WTC11 (cell line): ENCODE data around the gene KYNU. TPM values are rescaled to one million over a fixed set of nuclear protein-coding genes. Genes with fewer than 3 reads are reported as not detected.

Experiments used
- ATAC-seq: fragments of 200-7000 bp; cut with Tn5 transposase; 2 replicates; pipeline ENCODE4 v1.10.0; 2021; ENCODE audit warnings: mild to moderate bottlenecking, moderate library complexity
- CTCF ChIA-PET: fragments of 300-600 bp; sonication (Branson Sonifier 250); formaldehyde crosslinking; loops from one replicate; lab custom pipeline; 2021; ENCODE audit warnings: antibody characterized with exemption; lab: Charles Lee
- POLR2A ChIA-PET: fragments of 350-600 bp; sonication (Branson Sonifier 250); formaldehyde crosslinking; loops from one replicate; lab custom pipeline; 2021; ENCODE audit warnings: antibody characterized with exemption; lab: Charles Lee
- DNase-seq: peaks from one replicate; pipeline ENCODE4 v3.0.0; 2021; ENCODE audit warnings: low spot score
- H3K27ac Mint-ChIP-seq: 2 replicates; pipeline ENCODE4 v1.8.0; 2021; ENCODE audit warnings: mixed read lengths
- H3K27me3 Mint-ChIP-seq: 2 replicates; pipeline ENCODE4 v1.8.0; 2021; ENCODE audit warnings: low read depth, mild to moderate bottlenecking, moderate library complexity, mixed read lengths
- H3K36me3 Mint-ChIP-seq: 2 replicates; pipeline ENCODE4 v1.8.0; 2021; ENCODE audit warnings: mixed read lengths
- H3K4me1 Mint-ChIP-seq: 2 replicates; pipeline ENCODE4 v1.8.0; 2022; ENCODE audit warnings: mixed read lengths
- H3K4me3 Mint-ChIP-seq: 2 replicates; pipeline ENCODE4 v1.8.0; 2021; ENCODE audit warnings: mild to moderate bottlenecking, moderate library complexity, mixed read lengths
- H3K9me3 Mint-ChIP-seq: 2 replicates; pipeline ENCODE4 v1.8.0; 2021; ENCODE audit warnings: mixed read lengths
- ATF1 ChIP-seq: sonication (generic); formaldehyde crosslinking; IDR thresholded peaks from 2 replicates; pipeline ENCODE4 v1.8.1; 2023; ENCODE audit warnings: mild to moderate bottlenecking, moderate library complexity, missing genetic modification reagents
- CREB1 ChIP-seq: sonication (generic); formaldehyde crosslinking; IDR thresholded peaks from 2 replicates; pipeline ENCODE4 v1.8.0; 2023; ENCODE audit warnings: mild to moderate bottlenecking, missing genetic modification reagents
- EMX1 ChIP-seq: fragments of 250-450 bp; sonication (Bioruptor Pico); IDR thresholded peaks from 2 replicates; pipeline ENCODE4 v1.8.0; 2021; ENCODE audit warnings: mild to moderate bottlenecking
- GABPB1 ChIP-seq: sonication (generic); formaldehyde crosslinking; IDR thresholded peaks from 2 replicates; pipeline ENCODE4 v1.8.1; 2023; ENCODE audit warnings: mild to moderate bottlenecking, missing genetic modification reagents
- MXD4 ChIP-seq: fragments of 250-450 bp; sonication (Bioruptor Pico); IDR thresholded peaks from 2 replicates; pipeline ENCODE4 v1.8.0; 2021; ENCODE audit warnings: mild to moderate bottlenecking, moderate library complexity, borderline replicate concordance
- TCF7 ChIP-seq: sonication (generic); formaldehyde crosslinking; IDR thresholded peaks from 2 replicates; pipeline ENCODE4 v1.8.0; 2022; ENCODE audit warnings: mild to moderate bottlenecking, low read depth, missing genetic modification reagents, moderate library complexity
- TEAD4 ChIP-seq: sonication (generic); formaldehyde crosslinking; IDR thresholded peaks from 2 replicates; pipeline ENCODE4 v1.8.0; 2022; ENCODE audit warnings: mild to moderate bottlenecking, missing genetic modification reagents
- ZNF219 ChIP-seq: sonication (generic); formaldehyde crosslinking; IDR thresholded peaks from 2 replicates; pipeline ENCODE4 v1.8.0; 2023; ENCODE audit warnings: missing genetic modification reagents, mild to moderate bottlenecking, borderline replicate concordance
- ZNF317 ChIP-seq: sonication (generic); formaldehyde crosslinking; IDR thresholded peaks from 2 replicates; pipeline ENCODE4 v1.8.1; 2023; ENCODE audit warnings: low read depth, mild to moderate bottlenecking, moderate library complexity, missing genetic modification reagents, borderline replicate concordance
- total RNA-seq: library from RNA; stranded (reverse); gene quantifications from 3 replicates; pipeline ENCODE4 v1.2.3, GENCODE V29; 2021
- TF ChIP-seq, protein P1 (sequence below): fragments of 250-450 bp; sonication (Bioruptor Pico); IDR thresholded peaks from 2 replicates; pipeline ENCODE4 v1.9.0; 2021; ENCODE audit warnings: mild to moderate bottlenecking, borderline replicate concordance
- TF ChIP-seq, protein P2 (sequence below): fragments of 250-450 bp; sonication (Bioruptor Pico); IDR thresholded peaks from 2 replicates; pipeline ENCODE4 v1.9.0; 2021; ENCODE audit warnings: mild to moderate bottlenecking
- TF ChIP-seq, protein P3 (sequence below): fragments of 250-450 bp; sonication (Bioruptor Pico); IDR thresholded peaks from 2 replicates; pipeline ENCODE4 v1.8.0; 2021; ENCODE audit warnings: mild to moderate bottlenecking
- TF ChIP-seq, protein P4 (sequence below): sonication (generic); formaldehyde crosslinking; conservative IDR thresholded peaks from 2 replicates; pipeline ENCODE4 v1.8.1; 2023; ENCODE audit warnings: mild to moderate bottlenecking, low read depth, missing genetic modification reagents, moderate library complexity
- TF ChIP-seq, protein P5 (sequence below): fragments of 200-600 bp; IDR thresholded peaks from 2 replicates; pipeline ENCODE4 v1.8.0; 2022; ENCODE audit warnings: antibody characterized with exemption
- TF ChIP-seq, protein P6 (sequence below): sonication (generic); formaldehyde crosslinking; IDR thresholded peaks from 2 replicates; pipeline ENCODE4 v1.8.1; 2022; ENCODE audit warnings: low read depth, missing genetic modification reagents, borderline replicate concordance
- TF ChIP-seq, protein P7 (sequence below): sonication (generic); formaldehyde crosslinking; IDR thresholded peaks from 2 replicates; pipeline ENCODE4 v1.8.0; 2022; ENCODE audit warnings: mild to moderate bottlenecking, missing genetic modification reagents

KYNU gene
- total RNA-seq, 1 experiment from 2014 or later, result 0.85 TPM

DNA sequence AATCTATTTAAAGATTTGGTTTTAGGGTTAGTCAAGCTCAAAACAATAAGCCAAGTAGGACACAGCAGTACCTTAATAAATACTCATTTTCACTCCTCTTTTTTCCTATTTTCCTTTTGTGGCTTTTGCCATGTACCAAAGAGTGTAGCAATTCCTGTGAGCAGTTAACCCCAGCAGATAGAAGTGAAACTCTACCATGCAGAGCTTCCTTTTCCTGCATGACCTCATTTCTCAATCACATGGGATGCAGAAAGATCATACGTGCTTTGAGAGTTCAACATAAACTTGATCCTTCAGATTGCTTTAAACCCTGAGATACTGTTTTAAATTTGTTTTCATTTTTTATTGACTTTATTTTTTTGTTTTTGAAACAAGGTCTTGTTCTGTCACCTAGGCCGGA, 152.7 kb downstream of the KYNU start (continued):
- TF ChIP-seq, protein P1, sequence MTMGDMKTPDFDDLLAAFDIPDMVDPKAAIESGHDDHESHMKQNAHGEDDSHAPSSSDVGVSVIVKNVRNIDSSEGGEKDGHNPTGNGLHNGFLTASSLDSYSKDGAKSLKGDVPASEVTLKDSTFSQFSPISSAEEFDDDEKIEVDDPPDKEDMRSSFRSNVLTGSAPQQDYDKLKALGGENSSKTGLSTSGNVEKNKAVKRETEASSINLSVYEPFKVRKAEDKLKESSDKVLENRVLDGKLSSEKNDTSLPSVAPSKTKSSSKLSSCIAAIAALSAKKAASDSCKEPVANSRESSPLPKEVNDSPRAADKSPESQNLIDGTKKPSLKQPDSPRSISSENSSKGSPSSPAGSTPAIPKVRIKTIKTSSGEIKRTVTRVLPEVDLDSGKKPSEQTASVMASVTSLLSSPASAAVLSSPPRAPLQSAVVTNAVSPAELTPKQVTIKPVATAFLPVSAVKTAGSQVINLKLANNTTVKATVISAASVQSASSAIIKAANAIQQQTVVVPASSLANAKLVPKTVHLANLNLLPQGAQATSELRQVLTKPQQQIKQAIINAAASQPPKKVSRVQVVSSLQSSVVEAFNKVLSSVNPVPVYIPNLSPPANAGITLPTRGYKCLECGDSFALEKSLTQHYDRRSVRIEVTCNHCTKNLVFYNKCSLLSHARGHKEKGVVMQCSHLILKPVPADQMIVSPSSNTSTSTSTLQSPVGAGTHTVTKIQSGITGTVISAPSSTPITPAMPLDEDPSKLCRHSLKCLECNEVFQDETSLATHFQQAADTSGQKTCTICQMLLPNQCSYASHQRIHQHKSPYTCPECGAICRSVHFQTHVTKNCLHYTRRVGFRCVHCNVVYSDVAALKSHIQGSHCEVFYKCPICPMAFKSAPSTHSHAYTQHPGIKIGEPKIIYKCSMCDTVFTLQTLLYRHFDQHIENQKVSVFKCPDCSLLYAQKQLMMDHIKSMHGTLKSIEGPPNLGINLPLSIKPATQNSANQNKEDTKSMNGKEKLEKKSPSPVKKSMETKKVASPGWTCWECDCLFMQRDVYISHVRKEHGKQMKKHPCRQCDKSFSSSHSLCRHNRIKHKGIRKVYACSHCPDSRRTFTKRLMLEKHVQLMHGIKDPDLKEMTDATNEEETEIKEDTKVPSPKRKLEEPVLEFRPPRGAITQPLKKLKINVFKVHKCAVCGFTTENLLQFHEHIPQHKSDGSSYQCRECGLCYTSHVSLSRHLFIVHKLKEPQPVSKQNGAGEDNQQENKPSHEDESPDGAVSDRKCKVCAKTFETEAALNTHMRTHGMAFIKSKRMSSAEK (CRISPR knock-in tag), result no peak
- TF ChIP-seq, protein P2, sequence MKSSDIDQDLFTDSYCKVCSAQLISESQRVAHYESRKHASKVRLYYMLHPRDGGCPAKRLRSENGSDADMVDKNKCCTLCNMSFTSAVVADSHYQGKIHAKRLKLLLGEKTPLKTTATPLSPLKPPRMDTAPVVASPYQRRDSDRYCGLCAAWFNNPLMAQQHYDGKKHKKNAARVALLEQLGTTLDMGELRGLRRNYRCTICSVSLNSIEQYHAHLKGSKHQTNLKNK, result no peak
- TF ChIP-seq ZNF219 (CRISPR knock-in tag) (no peak), TEAD4 (CRISPR knock-in tag) (no peak), EMX1 (CRISPR knock-in tag) (no peak)
- TF ChIP-seq, protein P3, sequence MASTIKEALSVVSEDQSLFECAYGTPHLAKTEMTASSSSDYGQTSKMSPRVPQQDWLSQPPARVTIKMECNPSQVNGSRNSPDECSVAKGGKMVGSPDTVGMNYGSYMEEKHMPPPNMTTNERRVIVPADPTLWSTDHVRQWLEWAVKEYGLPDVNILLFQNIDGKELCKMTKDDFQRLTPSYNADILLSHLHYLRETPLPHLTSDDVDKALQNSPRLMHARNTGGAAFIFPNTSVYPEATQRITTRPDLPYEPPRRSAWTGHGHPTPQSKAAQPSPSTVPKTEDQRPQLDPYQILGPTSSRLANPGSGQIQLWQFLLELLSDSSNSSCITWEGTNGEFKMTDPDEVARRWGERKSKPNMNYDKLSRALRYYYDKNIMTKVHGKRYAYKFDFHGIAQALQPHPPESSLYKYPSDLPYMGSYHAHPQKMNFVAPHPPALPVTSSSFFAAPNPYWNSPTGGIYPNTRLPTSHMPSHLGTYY, result no peak
- TF ChIP-seq, protein P4, sequence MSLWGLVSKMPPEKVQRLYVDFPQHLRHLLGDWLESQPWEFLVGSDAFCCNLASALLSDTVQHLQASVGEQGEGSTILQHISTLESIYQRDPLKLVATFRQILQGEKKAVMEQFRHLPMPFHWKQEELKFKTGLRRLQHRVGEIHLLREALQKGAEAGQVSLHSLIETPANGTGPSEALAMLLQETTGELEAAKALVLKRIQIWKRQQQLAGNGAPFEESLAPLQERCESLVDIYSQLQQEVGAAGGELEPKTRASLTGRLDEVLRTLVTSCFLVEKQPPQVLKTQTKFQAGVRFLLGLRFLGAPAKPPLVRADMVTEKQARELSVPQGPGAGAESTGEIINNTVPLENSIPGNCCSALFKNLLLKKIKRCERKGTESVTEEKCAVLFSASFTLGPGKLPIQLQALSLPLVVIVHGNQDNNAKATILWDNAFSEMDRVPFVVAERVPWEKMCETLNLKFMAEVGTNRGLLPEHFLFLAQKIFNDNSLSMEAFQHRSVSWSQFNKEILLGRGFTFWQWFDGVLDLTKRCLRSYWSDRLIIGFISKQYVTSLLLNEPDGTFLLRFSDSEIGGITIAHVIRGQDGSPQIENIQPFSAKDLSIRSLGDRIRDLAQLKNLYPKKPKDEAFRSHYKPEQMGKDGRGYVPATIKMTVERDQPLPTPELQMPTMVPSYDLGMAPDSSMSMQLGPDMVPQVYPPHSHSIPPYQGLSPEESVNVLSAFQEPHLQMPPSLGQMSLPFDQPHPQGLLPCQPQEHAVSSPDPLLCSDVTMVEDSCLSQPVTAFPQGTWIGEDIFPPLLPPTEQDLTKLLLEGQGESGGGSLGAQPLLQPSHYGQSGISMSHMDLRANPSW (CRISPR knock-in tag), result no peak

DNA sequence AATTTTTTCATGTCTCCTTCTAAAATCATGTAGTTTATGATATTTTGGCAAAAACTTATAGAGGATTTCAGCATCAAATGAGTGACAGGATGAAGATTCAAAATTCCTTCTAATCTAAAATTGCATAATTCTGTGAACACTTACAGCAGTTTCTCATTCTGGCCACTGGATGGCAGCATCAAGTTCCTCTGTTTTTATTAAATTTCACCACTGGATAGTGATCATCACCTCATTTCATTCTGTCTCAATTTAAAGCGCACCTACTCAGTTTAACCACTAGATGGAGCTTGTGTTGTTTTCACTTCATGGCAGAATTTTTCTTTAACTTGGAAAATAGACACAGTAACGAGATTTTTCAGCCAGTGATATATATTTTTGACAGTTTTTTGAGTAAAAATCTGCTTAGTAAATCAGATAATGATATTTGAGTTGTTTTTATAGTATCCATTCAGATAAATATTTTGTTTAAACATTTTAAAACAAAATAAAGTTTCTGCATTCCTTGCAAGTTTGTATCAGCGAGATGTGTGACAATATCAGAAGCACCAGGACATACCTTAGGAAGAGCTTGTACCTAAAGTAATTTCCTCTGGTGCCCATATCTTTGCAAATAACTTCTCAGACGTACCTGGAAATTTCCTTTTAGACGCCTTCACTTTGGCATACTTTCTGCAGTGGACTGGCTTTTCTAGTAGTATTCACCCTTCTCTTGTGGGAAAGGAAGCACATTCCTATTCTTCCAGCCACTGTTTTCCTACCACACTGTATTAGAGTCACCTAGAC, 157.0 kb downstream of the KYNU start:
- H3K27ac Mint-ChIP-seq, result no peak overlapping the region
- H3K27me3 Mint-ChIP-seq, result no peaks in the 10 kb centered on the region
- CTCF ChIA-PET, result interaction anchor here (0.6 to 1.6 kb wide), 32 partner anchors 9 to 317 kb away, joined by 3 to 18 read pairs (median 3); partner anchors contain the start of gene ARHGAP15
- POLR2A ChIA-PET, result no interaction called here
- peak; percentile 78 for ATAC-seq
- DNase-seq, result peak; percentile 30
- TF ChIP-seq CREB1 (no peak), ATF1 (CRISPR knock-in tag) (no peak), EMX1 (CRISPR knock-in tag) (no peak), TCF7 (CRISPR knock-in tag) (no peak)
- TF ChIP-seq, protein P5, sequence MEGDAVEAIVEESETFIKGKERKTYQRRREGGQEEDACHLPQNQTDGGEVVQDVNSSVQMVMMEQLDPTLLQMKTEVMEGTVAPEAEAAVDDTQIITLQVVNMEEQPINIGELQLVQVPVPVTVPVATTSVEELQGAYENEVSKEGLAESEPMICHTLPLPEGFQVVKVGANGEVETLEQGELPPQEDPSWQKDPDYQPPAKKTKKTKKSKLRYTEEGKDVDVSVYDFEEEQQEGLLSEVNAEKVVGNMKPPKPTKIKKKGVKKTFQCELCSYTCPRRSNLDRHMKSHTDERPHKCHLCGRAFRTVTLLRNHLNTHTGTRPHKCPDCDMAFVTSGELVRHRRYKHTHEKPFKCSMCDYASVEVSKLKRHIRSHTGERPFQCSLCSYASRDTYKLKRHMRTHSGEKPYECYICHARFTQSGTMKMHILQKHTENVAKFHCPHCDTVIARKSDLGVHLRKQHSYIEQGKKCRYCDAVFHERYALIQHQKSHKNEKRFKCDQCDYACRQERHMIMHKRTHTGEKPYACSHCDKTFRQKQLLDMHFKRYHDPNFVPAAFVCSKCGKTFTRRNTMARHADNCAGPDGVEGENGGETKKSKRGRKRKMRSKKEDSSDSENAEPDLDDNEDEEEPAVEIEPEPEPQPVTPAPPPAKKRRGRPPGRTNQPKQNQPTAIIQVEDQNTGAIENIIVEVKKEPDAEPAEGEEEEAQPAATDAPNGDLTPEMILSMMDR, result peak; percentile 74
- H3K36me3 Mint-ChIP-seq, result no peaks in the 10 kb centered on the region
- H3K9me3 Mint-ChIP-seq, result no peaks in the 10 kb centered on the region
- no peaks in the 10 kb centered on the region for H3K4me1 Mint-ChIP-seq
- no peak overlapping the region for H3K4me3 Mint-ChIP-seq

DNA sequence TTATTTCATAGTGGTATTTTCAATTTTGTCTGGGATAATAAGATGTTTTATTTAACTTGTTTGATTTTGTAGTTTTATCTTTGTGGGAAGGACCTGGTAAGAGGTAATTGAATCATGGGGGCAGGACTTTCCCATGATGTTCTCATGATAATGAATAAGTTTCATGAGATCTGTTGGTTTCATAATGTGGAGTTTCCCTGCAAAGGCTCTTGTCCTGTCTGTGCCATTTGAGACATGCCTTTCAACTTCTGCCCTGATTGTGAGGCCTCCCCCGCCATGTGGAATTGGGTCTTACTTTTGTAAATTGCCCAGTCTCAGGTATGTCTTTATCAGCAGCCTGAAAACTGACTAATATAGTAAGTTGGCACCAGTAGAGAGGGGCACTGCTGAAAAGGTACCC, 174.0 kb downstream of the KYNU start:
- Mint-ChIP-seq H3K4me3 (no peak overlapping the region), H3K27me3 (no peaks in the 10 kb centered on the region), H3K36me3 (peaks cover 14% of the 10 kb centered on the region), H3K27ac (no peak overlapping the region), H3K4me1 (peaks cover 8% of the 10 kb centered on the region), H3K9me3 (peaks cover 31% of the 10 kb centered on the region)
- no peak for DNase-seq
- ATAC-seq, result no peak
- CTCF ChIA-PET, result no interaction called here
- POLR2A ChIA-PET, result no interaction called here
- TF ChIP-seq ZNF317, result no peak
- TF ChIP-seq, protein P6, sequence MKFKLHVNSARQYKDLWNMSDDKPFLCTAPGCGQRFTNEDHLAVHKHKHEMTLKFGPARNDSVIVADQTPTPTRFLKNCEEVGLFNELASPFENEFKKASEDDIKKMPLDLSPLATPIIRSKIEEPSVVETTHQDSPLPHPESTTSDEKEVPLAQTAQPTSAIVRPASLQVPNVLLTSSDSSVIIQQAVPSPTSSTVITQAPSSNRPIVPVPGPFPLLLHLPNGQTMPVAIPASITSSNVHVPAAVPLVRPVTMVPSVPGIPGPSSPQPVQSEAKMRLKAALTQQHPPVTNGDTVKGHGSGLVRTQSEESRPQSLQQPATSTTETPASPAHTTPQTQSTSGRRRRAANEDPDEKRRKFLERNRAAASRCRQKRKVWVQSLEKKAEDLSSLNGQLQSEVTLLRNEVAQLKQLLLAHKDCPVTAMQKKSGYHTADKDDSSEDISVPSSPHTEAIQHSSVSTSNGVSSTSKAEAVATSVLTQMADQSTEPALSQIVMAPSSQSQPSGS (CRISPR knock-in tag), result no peak
- TF ChIP-seq, protein P7, sequence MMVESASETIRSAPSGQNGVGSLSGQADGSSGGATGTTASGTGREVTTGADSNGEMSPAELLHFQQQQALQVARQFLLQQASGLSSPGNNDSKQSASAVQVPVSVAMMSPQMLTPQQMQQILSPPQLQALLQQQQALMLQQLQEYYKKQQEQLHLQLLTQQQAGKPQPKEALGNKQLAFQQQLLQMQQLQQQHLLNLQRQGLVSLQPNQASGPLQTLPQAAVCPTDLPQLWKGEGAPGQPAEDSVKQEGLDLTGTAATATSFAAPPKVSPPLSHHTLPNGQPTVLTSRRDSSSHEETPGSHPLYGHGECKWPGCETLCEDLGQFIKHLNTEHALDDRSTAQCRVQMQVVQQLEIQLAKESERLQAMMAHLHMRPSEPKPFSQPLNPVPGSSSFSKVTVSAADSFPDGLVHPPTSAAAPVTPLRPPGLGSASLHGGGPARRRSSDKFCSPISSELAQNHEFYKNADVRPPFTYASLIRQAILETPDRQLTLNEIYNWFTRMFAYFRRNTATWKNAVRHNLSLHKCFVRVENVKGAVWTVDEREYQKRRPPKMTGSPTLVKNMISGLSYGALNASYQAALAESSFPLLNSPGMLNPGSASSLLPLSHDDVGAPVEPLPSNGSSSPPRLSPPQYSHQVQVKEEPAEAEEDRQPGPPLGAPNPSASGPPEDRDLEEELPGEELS (CRISPR knock-in tag), result no peak
- no peak for TF ChIP-seq GABPB1 (CRISPR knock-in tag)
- TF ChIP-seq MXD4 (CRISPR knock-in tag), result no peak
